CD14-positive monocyte (primary cell): ENCODE results near the gene PIEZO2. TPM values are rescaled to one million over a fixed set of nuclear protein-coding genes. Genes with fewer than 3 reads are reported as not detected.
"Not testable (repeated sequence)": the region's sequence is repeated elsewhere in the genome, so short reads cannot be mapped to it uniquely, and the experiment has no call there.

Source experiments
- DNase-seq, 3 donors: peaks; one replicate each; pipeline ENCODE4 v3.0.0-alpha.2; 2011 to 2022
- H2AFZ ChIP-seq: 2 replicates; pipeline ENCODE4 v1.6.0; 2012; ENCODE audit warnings: mild to moderate bottlenecking, low read depth, low read length, inconsistent platforms; ENCODE audit not compliant: insufficient read depth, poor library complexity, severe bottlenecking
- H3K27ac ChIP-seq, 2 donors: 1 replicate in 1 of 2; 2 replicates in 1 of 2; pipeline ENCODE4 v1.5.1; 2012 to 2013; ENCODE audit warnings: low read length in 2 of 2, control low read depth in 1 of 2, inconsistent platforms in 1 of 2, low read depth in 1 of 2, mild to moderate bottlenecking in 1 of 2
- H3K27me3 ChIP-seq, 2 donors: one replicate each; pipeline versions ENCODE4 v1.6.0 to v1.6.1; 2011 to 2013; ENCODE audit warnings: low read length in 2 of 2; ENCODE audit not compliant: control insufficient read depth in 2 of 2, insufficient read depth in 2 of 2
- H3K36me3 ChIP-seq, 2 donors: replicated peaks in 1 of 2; 1 replicate in 1 of 2; 2 replicates in 1 of 2; pipeline versions ENCODE4 v1.5.1 to v1.6.1; 2012 to 2013; ENCODE audit warnings: low read length in 2 of 2, control low read depth in 1 of 2, inconsistent platforms in 1 of 2, mild to moderate bottlenecking in 1 of 2; ENCODE audit not compliant: insufficient read depth in 2 of 2, control insufficient read depth in 1 of 2
- H3K4me1 ChIP-seq, 2 donors: 1 replicate in 1 of 2; 2 replicates in 1 of 2; pipeline versions ENCODE4 v1.5.1 to v1.6.1; 2012 to 2013; ENCODE audit warnings: low read length in 2 of 2, control low read depth in 1 of 2, inconsistent platforms in 1 of 2, mild to moderate bottlenecking in 1 of 2, moderate library complexity in 1 of 2; ENCODE audit not compliant: insufficient read depth in 2 of 2, control insufficient read depth in 1 of 2
- H3K4me2 ChIP-seq: replicated peaks from 2 replicates; pipeline ENCODE3; 2012; ENCODE audit warnings: low read length, moderate library complexity, mild to moderate bottlenecking; ENCODE audit not compliant: poor library complexity, severe bottlenecking; ENCODE audit errors: extremely low read depth
- H3K4me3 ChIP-seq, 3 experiments: fragments of 200-600 bp in 1 of 3; sonication (generic) in 1 of 3; replicated peaks in 1 of 3; 1 replicate in 2 of 3; 2 replicates in 1 of 3; pipeline ENCODE4 v1.5.1; 2011 to 2013; ENCODE audit warnings: low read length in 3 of 3, mild to moderate bottlenecking in 3 of 3, control low read depth in 2 of 3, low read depth in 2 of 3, inconsistent platforms in 1 of 3, moderate library complexity in 1 of 3
- H3K79me2 ChIP-seq: 2 replicates; pipeline ENCODE4 v1.6.0; 2012; ENCODE audit warnings: mild to moderate bottlenecking, control low read depth, inconsistent platforms, low read length, moderate library complexity; ENCODE audit not compliant: insufficient read depth
- H3K9ac ChIP-seq: 2 replicates; pipeline ENCODE4 v1.6.0; 2017; ENCODE audit warnings: low read length, mild to moderate bottlenecking; ENCODE audit not compliant: insufficient read depth, poor library complexity, severe bottlenecking
- H3K9me3 ChIP-seq, 2 donors: replicated peaks in 1 of 2; 1 replicate in 1 of 2; 2 replicates in 1 of 2; pipeline versions ENCODE4 v1.5.1 to v1.6.1; 2012 to 2013; ENCODE audit warnings: low read length in 2 of 2, control low read depth in 1 of 2; ENCODE audit not compliant: control insufficient read depth in 1 of 2, insufficient read depth in 1 of 2
- H4K20me1 ChIP-seq: 2 replicates; pipeline ENCODE4 v1.6.0; 2012; ENCODE audit warnings: mild to moderate bottlenecking, low read length, control low read depth, moderate library complexity; ENCODE audit not compliant: insufficient read depth
- H3K27ac Mint-ChIP-seq, 7 donors: one replicate each; pipeline ENCODE4 v1.8.0; 2020; ENCODE audit warnings: mild to moderate bottlenecking in 7 of 7, mixed read lengths in 7 of 7, moderate library complexity in 6 of 7, inconsistent platforms in 2 of 7
- H3K27me3 Mint-ChIP-seq, 3 donors: one replicate each; pipeline ENCODE4 v1.8.0; 2021 to 2022; ENCODE audit warnings: low read depth in 3 of 3, mild to moderate bottlenecking in 3 of 3, mixed read lengths in 3 of 3, moderate library complexity in 3 of 3, inconsistent platforms in 1 of 3
- H3K36me3 Mint-ChIP-seq, 2 donors: one replicate each; pipeline ENCODE4 v1.8.0; 2020; ENCODE audit warnings: mixed read lengths in 2 of 2, inconsistent platforms in 1 of 2, mild to moderate bottlenecking in 1 of 2
- H3K4me1 Mint-ChIP-seq: one replicate; pipeline ENCODE4 v1.8.0; 2020; ENCODE audit warnings: mild to moderate bottlenecking, mixed read lengths
- H3K4me3 Mint-ChIP-seq, 2 donors: one replicate each; pipeline ENCODE4 v1.8.0; 2020; ENCODE audit warnings: mild to moderate bottlenecking in 2 of 2, mixed read lengths in 2 of 2, moderate library complexity in 1 of 2
- H3K9me3 Mint-ChIP-seq, 7 donors: one replicate each; pipeline ENCODE4 v1.8.0; 2020 to 2022; ENCODE audit warnings: mixed read lengths in 7 of 7, mild to moderate bottlenecking in 6 of 7, moderate library complexity in 6 of 7, inconsistent platforms in 2 of 7
- WGBS: methylation state at CpG from one replicate; pipeline ENCODE4 v1.1.5; 2013; ENCODE audit warnings: missing lambda C conversion rate; ENCODE audit not compliant: insufficient coverage; 5-methylcytosine and 5-hydroxymethylcytosine counted together
- intact Hi-C, 2 donors: fragments of 100-400 bp; cut with micrococcal nuclease; formaldehyde crosslinking; loops; one replicate each; pipeline versions ENCODE4 v1.15.0 to v1.15.1; 2023
- polyA plus RNA-seq, 3 donors: library from polyadenylated mRNA; depleted of rRNA in 1 of 3; unstranded in 2 of 3; stranded (reverse) in 1 of 3; fragments of 300-500 nt in 2 of 3; fragments of >200 nt in 1 of 3; fragmentation: Illumina TruSeq in 2 of 3; gene quantifications; 1 replicate in 2 of 3; 2 replicates in 1 of 3; pipeline ENCODE4 v1.2.3, GENCODE V29; 2012 to 2021
- TF ChIP-seq, protein P1 (sequence below): fragments of 200-600 bp; IDR thresholded peaks from one replicate; pipeline ENCODE4 v1.8.0; 2022; ENCODE audit warnings: antibody characterized with exemption, mild to moderate bottlenecking

The PIEZO2 gene
- polyA plus RNA-seq, 3 donors: not detected

DNA sequence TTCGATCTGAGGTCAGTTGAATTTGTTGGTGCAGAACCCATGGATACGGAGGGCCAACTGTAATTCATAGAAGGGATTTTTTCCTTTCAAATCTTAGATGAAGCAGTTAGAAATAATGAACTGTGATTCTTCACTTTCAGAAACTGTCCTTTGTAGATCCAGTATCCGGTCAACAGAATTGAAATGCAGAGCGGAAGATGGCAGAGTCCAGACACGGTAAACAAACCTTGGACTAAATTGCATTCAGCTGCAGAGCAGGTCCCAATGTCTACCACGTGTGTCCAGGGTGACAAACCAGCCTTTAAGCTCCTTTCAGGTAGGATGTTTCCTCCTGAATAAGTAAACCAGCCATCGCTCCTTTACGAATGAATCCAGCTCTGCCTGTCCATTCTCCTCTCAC, 234.8 kb downstream of the PIEZO2 start:
- H3K79me2 ChIP-seq, H3K27me3 ChIP-seq, H3K36me3 Mint-ChIP-seq, H3K9ac ChIP-seq, H4K20me1 ChIP-seq, H3K27ac Mint-ChIP-seq, H3K4me1 ChIP-seq, H3K4me3 Mint-ChIP-seq, intact Hi-C loops, H3K9me3 Mint-ChIP-seq, H3K36me3 ChIP-seq, H3K9me3 ChIP-seq, H3K4me2 ChIP-seq, H3K4me1 Mint-ChIP-seq, DNase-seq, H3K27ac ChIP-seq, H3K4me3 ChIP-seq, H3K27me3 Mint-ChIP-seq, H2AFZ ChIP-seq: not testable (repeated sequence)
- 80% methylated on average over 1 of the region's 8 CpGs for WGBS

DNA sequence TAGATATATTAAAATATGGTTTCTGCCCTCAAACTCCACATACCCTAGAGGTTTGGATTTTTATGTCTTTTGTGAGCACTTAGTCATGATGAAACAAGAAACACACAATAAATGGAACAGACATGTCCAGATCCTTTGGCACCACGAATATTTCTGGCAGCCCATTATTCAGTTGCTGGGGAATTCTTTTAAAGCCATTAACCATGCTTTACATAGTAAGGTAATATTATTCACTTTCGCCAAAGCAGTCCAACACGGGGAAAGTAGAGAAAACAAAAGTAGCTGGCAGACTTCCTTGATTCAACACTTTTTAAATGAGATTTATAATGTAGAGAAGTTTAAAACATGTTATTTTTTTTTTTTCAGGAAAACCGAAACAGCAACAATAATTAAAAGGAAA, 235.4 kb downstream of the PIEZO2 start:
- Histone ChIP-seq H3K4me3 (no peak overlapping the region), H3K36me3 (no peaks in the 10 kb centered on the region)

More for the DNA sequence above, 235.4 kb downstream of the PIEZO2 start:
- Mint-ChIP-seq H3K27me3 (no peaks in the 10 kb centered on the region), H3K9me3 (peaks cover 0 to 7% (median 2%) of the 10 kb centered on the region in 7 donors), H3K4me3 (no peak overlapping the region), H3K36me3 (no peaks in the 10 kb centered on the region), H3K4me1 (peaks cover 2% of the 10 kb centered on the region), H3K27ac (no peak overlapping the region)
- Histone ChIP-seq H3K27ac (no peak overlapping the region), H2AFZ (no peak overlapping the region), H3K27me3 (no peaks in the 10 kb centered on the region), H4K20me1 (no peaks in the 10 kb centered on the region), H3K9ac (no peak overlapping the region), H3K4me2 (no peak overlapping the region), H3K9me3 (no peaks in the 10 kb centered on the region), H3K79me2 (no peaks in the 10 kb centered on the region), H3K4me1 (no peaks in the 10 kb centered on the region)
- intact Hi-C loops: no loop called here
- TF ChIP-seq, protein P1, sequence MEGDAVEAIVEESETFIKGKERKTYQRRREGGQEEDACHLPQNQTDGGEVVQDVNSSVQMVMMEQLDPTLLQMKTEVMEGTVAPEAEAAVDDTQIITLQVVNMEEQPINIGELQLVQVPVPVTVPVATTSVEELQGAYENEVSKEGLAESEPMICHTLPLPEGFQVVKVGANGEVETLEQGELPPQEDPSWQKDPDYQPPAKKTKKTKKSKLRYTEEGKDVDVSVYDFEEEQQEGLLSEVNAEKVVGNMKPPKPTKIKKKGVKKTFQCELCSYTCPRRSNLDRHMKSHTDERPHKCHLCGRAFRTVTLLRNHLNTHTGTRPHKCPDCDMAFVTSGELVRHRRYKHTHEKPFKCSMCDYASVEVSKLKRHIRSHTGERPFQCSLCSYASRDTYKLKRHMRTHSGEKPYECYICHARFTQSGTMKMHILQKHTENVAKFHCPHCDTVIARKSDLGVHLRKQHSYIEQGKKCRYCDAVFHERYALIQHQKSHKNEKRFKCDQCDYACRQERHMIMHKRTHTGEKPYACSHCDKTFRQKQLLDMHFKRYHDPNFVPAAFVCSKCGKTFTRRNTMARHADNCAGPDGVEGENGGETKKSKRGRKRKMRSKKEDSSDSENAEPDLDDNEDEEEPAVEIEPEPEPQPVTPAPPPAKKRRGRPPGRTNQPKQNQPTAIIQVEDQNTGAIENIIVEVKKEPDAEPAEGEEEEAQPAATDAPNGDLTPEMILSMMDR: no peak
- no peak for DNase-seq
- no CpG with 5 or more reads among the region's 4 CpGs for WGBS
